Neural cell (in vitro differentiated cells): ENCODE measurements around the gene MYO6.

Source experiments
- EP300 ChIP-seq: fragments of 450-650 bp; conservative IDR thresholded peaks from 2 replicates; pipeline ENCODE4 v1.6.1; 2014; ENCODE audit warnings: antibody characterized with exemption, mild to moderate bottlenecking, moderate library complexity; ENCODE audit not compliant: poor library complexity, severe bottlenecking
- EZH2 ChIP-seq: fragments of 200-600, 300-800 bp; shearing (Covaris generic), sonication (generic); IDR thresholded peaks from 2 replicates; pipeline ENCODE4 v1.6.1; 2014; ENCODE audit warnings: antibody characterized with exemption, low read length, borderline replicate concordance, mild to moderate bottlenecking; ENCODE audit not compliant: insufficient read depth, poor library complexity, severe bottlenecking
- MXI1 ChIP-seq: fragments of 450-650 bp; conservative IDR thresholded peaks from 2 replicates; pipeline ENCODE4 v1.6.1; 2014; ENCODE audit warnings: antibody characterized with exemption, mild to moderate bottlenecking; ENCODE audit not compliant: poor library complexity, severe bottlenecking
- POLR2AphosphoS5 ChIP-seq: IDR thresholded peaks from 2 replicates; pipeline ENCODE4 v1.6.1; 2012
- RAD21 ChIP-seq: fragments of 450-650 bp; conservative IDR thresholded peaks from 2 replicates; pipeline ENCODE4 v1.6.1; 2014; ENCODE audit warnings: antibody characterized with exemption, mild to moderate bottlenecking, moderate library complexity
- SMC3 ChIP-seq: fragments of 450-650 bp; conservative IDR thresholded peaks from 2 replicates; pipeline ENCODE4 v1.6.1; 2014; ENCODE audit warnings: antibody characterized with exemption, mild to moderate bottlenecking, moderate library complexity; ENCODE audit not compliant: poor library complexity
- TAF1 ChIP-seq: IDR thresholded peaks from 2 replicates; pipeline ENCODE4 v1.6.1; 2012; ENCODE audit warnings: low read depth
- TF ChIP-seq, protein P1 (sequence below): fragments of 450-650 bp; IDR thresholded peaks from 2 replicates; pipeline ENCODE4 v1.5.1; 2014; ENCODE audit warnings: antibody characterized with exemption, mild to moderate bottlenecking, moderate library complexity; ENCODE audit not compliant: poor library complexity, severe bottlenecking
- TF ChIP-seq, protein P2 (sequence below): IDR thresholded peaks from 2 replicates; pipeline ENCODE4 v1.6.1; 2012; ENCODE audit warnings: borderline replicate concordance

DNA sequence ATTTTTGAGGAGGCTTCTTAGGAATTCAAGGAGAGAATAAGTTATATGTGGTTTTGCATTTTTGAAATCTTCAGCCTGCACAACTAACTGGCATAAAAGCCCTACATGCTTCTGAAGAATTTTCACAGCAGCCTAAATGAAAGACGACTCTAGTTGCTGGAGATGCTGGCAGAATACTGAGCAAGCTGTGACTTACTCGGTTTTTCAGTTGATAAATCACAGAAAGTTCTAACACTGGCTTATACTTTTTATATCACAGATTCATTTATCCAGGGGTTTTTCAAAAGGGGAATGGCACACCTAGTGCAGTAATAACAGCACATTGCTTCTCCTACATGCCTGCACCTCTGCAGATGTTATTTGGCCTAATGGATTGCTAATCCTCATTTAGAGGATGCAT is 188.8 kb downstream of the MYO6 start:
- TF ChIP-seq RAD21 (no peak), EP300 (no peak), EZH2 (no peak), POLR2AphosphoS5 (no peak), TAF1 (no peak), SMC3 (no peak), MXI1 (no peak)
- TF ChIP-seq, protein P1, sequence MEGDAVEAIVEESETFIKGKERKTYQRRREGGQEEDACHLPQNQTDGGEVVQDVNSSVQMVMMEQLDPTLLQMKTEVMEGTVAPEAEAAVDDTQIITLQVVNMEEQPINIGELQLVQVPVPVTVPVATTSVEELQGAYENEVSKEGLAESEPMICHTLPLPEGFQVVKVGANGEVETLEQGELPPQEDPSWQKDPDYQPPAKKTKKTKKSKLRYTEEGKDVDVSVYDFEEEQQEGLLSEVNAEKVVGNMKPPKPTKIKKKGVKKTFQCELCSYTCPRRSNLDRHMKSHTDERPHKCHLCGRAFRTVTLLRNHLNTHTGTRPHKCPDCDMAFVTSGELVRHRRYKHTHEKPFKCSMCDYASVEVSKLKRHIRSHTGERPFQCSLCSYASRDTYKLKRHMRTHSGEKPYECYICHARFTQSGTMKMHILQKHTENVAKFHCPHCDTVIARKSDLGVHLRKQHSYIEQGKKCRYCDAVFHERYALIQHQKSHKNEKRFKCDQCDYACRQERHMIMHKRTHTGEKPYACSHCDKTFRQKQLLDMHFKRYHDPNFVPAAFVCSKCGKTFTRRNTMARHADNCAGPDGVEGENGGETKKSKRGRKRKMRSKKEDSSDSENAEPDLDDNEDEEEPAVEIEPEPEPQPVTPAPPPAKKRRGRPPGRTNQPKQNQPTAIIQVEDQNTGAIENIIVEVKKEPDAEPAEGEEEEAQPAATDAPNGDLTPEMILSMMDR = no peak
- TF ChIP-seq, protein P2, sequence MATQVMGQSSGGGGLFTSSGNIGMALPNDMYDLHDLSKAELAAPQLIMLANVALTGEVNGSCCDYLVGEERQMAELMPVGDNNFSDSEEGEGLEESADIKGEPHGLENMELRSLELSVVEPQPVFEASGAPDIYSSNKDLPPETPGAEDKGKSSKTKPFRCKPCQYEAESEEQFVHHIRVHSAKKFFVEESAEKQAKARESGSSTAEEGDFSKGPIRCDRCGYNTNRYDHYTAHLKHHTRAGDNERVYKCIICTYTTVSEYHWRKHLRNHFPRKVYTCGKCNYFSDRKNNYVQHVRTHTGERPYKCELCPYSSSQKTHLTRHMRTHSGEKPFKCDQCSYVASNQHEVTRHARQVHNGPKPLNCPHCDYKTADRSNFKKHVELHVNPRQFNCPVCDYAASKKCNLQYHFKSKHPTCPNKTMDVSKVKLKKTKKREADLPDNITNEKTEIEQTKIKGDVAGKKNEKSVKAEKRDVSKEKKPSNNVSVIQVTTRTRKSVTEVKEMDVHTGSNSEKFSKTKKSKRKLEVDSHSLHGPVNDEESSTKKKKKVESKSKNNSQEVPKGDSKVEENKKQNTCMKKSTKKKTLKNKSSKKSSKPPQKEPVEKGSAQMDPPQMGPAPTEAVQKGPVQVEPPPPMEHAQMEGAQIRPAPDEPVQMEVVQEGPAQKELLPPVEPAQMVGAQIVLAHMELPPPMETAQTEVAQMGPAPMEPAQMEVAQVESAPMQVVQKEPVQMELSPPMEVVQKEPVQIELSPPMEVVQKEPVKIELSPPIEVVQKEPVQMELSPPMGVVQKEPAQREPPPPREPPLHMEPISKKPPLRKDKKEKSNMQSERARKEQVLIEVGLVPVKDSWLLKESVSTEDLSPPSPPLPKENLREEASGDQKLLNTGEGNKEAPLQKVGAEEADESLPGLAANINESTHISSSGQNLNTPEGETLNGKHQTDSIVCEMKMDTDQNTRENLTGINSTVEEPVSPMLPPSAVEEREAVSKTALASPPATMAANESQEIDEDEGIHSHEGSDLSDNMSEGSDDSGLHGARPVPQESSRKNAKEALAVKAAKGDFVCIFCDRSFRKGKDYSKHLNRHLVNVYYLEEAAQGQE = no peak
